ENCODE results near the gene FMNL2. TPM values are rescaled to one million over a fixed set of nuclear protein-coding genes. Genes with fewer than 3 reads are reported as not detected.

Gene FMNL2
- total and polyA plus RNA-seq, 4 donors, result 1.5 to 9.3 (median 5.1) TPM

- no peak for TF ChIP-seq TAF1 (conservative IDR thresholded peaks at IDR 0.05)
- WGBS, result 90% methylated on average over 4 of the region's 4 CpGs
- no peak overlapping the region for H3K27ac ChIP-seq (ENCODE audit: low read depth in 1 of 2, low read length in 2 of 2)
These were observed 19.2 kb downstream of the FMNL2 start for GRCh38 chr2:152354069-152354755.

GRCh38 chr2:152354909-152355308 is 19.9 kb downstream of the FMNL2 start:
- H3K36me3 ChIP-seq (ENCODE audit: control insufficient read depth in 4 of 4, insufficient read depth in 3 of 4, low read depth in 1 of 4, low read length in 3 of 4), result no peaks in the 10 kb centered on the region
- TF ChIP-seq RAD21 (IDR thresholded peaks at IDR 0.05), result no peak
- no peak for TF ChIP-seq REST (IDR thresholded peaks at IDR 0.05)
- TF ChIP-seq JUND (IDR thresholded peaks at IDR 0.05), result no peak
- no peak for TF ChIP-seq RXRA (IDR thresholded peaks at IDR 0.05)
- no peak for TF ChIP-seq FOXA1 (IDR thresholded peaks at IDR 0.05)
- no peak for TF ChIP-seq FOXA2 (IDR thresholded peaks at IDR 0.05)
- TF ChIP-seq ATF3 (IDR thresholded peaks at IDR 0.05), result no peak
- no peak for TF ChIP-seq TAF1 (conservative IDR thresholded peaks at IDR 0.05)
- no peak for TF ChIP-seq NR2F2 (IDR thresholded peaks at IDR 0.05)
- no peak for TF ChIP-seq HNF4A (conservative IDR thresholded peaks at IDR 0.05)
- TF ChIP-seq ZBTB33 (IDR thresholded peaks at IDR 0.05), result no peak
- no peak for TF ChIP-seq EGR1 (IDR thresholded peaks at IDR 0.05; ENCODE audit: low read depth in 2 of 2)
- no peak for TF ChIP-seq YY1 (IDR thresholded peaks at IDR 0.05)
- TF ChIP-seq MAX (IDR thresholded peaks at IDR 0.05), result no peak
- no peak for TF ChIP-seq GABPA (IDR thresholded peaks at IDR 0.05 in 1 of 2, conservative IDR thresholded peaks at IDR 0.05 in 1 of 2)
- no peak for TF ChIP-seq SP1 (IDR thresholded peaks at IDR 0.05)
- no peak overlapping the region for H3K27ac ChIP-seq (ENCODE audit: low read depth in 1 of 2, low read length in 2 of 2)
- H3K9me3 ChIP-seq (ENCODE audit: control insufficient read depth in 4 of 4, low read length in 3 of 4), result no peaks in the 10 kb centered on the region
- H3K4me1 ChIP-seq (ENCODE audit: control insufficient read depth in 4 of 4, insufficient read depth in 4 of 4, low read length in 3 of 4), result no peaks in the 10 kb centered on the region
- no peak overlapping the region for H3K9ac ChIP-seq (ENCODE audit: low read depth in 1 of 2, low read length in 2 of 2)
- no peak overlapping the region for H3K4me3 ChIP-seq (ENCODE audit: low read depth in 1 of 3, low read length in 3 of 3)
- 87% methylated on average over 3 of the region's 3 CpGs for WGBS
- no peak for DNase-seq (ENCODE audit: low spot score)
- H3K27me3 ChIP-seq (ENCODE audit: control insufficient read depth in 4 of 4, insufficient read depth in 4 of 4, low read length in 3 of 4), result no peaks in the 10 kb centered on the region

More at GRCh38 chr2:152354069-152354755, 19.2 kb downstream of the FMNL2 start:
- no peaks in the 10 kb centered on the region for H3K4me1 ChIP-seq (ENCODE audit: control insufficient read depth in 4 of 4, insufficient read depth in 4 of 4, low read length in 3 of 4)
- no peaks in the 10 kb centered on the region for H3K36me3 ChIP-seq (ENCODE audit: control insufficient read depth in 4 of 4, insufficient read depth in 3 of 4, low read depth in 1 of 4, low read length in 3 of 4)
- no peaks in the 10 kb centered on the region for H3K9me3 ChIP-seq (ENCODE audit: control insufficient read depth in 4 of 4, low read length in 3 of 4)
- no peak overlapping the region for H3K4me3 ChIP-seq (ENCODE audit: low read depth in 1 of 3, low read length in 3 of 3)
- H3K27me3 ChIP-seq (ENCODE audit: control insufficient read depth in 4 of 4, insufficient read depth in 4 of 4, low read length in 3 of 4), result no peaks in the 10 kb centered on the region
- no peak overlapping the region for H3K9ac ChIP-seq (ENCODE audit: low read depth in 1 of 2, low read length in 2 of 2)
- no peak for DNase-seq (ENCODE audit: low spot score)
